CD4-positive, alpha-beta T cell treated with Interferon alpha-2 for 1 hour (primary cell): Measurements from ENCODE around the gene NLRC5.
"Not testable (repeated sequence)": the region's sequence is repeated elsewhere in the genome, so short reads cannot be mapped to it uniquely, and the experiment has no call there.

Experiments
- DNase-seq, 2 donors: peaks; one replicate each; pipeline ENCODE4 v3.0.0-alpha.2; 2020 to 2022

Gene NLRC5

DNA sequence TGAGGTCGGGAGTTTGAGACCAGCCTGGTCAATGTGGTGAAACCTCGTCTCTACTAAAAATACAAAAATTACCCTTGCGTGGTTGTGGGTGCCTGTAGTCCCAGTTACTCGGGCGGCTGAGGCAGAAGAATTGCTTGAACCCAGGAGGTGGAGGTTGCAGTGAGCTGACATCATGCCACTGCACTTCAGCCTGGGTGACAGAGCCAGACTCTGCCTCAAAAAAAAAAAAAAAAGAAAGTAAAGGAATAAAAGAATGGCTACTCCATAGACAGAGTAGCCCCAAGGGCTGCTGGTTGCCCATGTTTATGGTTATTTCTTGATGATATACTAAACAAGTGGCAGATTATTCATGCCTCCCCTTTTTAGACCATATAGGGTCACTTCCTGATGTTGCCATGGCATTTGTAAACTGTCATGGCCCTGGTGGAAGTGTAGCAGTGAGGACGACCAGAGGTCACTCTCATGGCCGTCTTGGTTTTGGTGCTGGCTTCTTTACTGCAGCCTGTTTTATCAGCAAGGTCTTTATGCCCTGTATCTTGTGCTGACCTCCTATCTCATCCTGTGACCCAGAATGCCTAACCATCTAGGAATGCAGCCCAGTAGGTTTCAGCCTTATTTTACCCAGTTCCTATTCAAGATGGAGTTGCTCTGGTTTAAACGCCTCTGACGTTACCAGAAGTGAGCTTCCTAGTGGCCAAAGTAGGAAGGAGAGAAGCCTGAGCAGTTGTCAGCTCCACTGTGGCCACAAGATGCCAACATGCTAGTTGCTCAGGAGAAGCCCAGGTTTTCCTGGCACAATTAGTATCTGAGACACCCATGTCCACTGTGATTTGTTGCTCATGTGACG is 120.1 kb downstream of the NLRC5 start:
- DNase-seq: not testable (repeated sequence)

DNA sequence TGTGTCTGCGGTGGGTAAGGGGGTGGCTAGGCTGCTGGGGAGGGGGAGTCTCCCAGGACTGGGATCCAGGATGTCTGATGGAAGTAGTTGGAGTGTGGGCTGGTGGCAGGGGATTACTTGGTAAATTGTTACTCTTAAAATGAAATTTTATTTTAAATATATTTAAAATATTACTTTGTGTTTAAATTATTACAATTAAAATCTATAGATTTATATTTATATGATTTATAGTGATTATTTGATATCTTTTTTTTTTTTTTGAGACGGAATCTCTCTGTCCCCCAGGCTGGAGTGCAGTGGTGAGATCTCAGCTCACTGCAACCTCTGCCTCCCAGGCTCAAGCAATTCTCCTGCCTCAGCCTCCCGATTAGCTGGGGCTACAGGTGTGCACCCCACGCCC is 121.6 kb downstream of the NLRC5 start:
- DNase-seq: no peak

DNA sequence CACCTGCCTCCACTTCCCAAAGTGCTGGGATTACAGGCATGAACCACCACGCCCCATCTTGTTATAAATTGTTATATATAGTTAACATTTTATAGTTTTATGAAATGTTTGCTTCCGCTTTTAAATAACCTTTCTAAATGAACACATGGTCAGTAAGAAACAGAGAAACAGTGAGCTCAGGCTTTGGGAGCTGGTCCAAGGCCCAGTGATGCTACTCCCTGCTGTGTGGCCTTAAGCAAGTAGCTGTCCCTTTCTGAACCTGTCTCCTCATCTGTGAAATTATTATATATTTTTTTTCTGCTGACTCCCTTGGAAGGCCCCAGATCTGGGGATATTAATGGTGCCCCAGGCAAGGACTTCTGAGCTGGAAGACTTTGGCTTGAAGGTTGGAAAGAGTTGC is 122.1 kb downstream of the NLRC5 start:
- no peak for DNase-seq

DNA sequence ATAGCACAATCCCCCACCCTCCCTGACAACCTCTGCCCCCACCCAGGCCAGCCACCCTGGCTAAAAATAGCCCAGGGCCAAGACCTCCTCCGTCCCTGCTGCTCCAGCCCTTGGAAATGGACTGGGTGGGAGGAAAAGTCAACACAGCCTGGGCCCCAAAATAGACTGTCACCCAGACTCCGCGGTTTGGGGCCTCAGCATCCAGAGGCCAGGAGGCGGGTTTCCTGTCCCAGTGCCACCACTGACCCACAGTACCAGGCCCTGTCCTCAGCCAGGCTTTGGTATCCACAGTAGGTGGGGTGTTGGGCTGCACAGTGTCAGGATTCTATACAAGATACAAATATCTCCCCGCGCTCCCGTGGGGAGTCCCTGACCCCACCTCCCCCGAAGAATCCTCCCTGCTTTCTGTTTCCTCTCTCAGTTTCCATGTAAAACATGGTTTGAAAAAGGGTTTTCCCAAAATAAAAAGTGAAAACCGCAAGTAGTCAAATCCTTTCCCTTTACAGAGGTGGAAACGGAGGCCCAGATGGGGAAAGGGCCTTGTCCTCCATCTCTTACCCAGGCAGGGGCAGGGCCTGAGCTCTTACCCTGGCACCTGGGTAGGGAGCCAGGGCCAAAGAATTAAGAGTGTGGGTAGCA is 123.2 kb downstream of the NLRC5 start:
- DNase-seq: no peak

DNA sequence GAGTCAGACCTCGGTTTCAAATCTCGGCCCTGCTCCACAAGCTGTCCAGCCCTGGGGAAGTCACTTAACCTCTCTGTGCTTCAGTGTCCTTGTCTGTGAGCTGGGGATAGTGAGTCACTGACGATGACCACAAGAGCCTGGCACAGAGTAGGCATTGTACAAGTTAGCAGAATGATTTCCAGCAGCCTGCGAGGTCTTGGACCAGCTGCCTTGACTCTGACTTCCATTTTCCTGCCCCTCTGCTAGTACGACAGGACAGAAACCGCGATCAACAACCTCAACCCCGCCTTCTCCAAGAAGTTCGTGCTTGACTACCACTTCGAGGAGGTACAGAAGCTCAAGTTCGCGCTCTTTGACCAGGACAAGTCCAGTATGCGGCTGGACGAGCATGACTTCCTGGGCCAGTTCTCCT is 123.7 kb downstream of the NLRC5 start:
- no peak for DNase-seq

DNA sequence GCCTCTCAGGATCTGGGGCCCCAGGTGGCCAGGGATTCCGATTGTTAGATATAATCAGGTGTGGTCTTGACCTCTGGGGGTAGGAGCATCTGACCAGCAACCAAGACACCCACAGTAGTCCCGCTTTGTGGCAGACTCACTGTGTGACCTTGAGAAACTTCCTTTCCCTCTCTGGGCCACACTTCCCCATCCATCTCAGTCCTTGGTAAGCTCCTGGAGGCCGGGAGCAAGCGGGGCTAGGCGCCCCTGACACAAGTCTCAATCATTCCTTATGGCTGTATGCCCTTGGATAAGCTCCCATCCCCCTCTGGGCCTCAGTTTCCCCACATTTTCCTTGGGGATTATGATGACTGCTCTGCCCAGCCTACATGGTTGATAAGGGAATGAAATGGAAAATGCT is 124.3 kb downstream of the NLRC5 start:
- no peak for DNase-seq

DNA sequence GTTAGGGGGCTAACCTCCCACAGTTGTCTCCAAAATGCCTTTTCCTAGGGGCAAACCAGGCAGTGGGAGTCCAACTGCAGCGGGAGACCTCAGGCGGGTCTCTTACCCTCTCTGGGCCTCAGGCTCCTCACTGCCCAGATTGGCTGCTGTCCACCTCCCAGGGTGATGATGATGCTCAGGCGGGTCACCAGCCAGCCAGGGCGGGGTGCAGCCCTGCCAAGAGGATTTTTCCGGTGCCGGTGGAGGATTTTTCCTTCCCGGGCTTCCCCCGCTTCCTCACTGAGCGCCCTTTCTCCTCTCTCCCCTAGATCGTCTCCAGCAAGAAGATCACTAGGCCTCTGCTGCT is 125.8 kb downstream of the NLRC5 start:
- no peak for DNase-seq

DNA sequence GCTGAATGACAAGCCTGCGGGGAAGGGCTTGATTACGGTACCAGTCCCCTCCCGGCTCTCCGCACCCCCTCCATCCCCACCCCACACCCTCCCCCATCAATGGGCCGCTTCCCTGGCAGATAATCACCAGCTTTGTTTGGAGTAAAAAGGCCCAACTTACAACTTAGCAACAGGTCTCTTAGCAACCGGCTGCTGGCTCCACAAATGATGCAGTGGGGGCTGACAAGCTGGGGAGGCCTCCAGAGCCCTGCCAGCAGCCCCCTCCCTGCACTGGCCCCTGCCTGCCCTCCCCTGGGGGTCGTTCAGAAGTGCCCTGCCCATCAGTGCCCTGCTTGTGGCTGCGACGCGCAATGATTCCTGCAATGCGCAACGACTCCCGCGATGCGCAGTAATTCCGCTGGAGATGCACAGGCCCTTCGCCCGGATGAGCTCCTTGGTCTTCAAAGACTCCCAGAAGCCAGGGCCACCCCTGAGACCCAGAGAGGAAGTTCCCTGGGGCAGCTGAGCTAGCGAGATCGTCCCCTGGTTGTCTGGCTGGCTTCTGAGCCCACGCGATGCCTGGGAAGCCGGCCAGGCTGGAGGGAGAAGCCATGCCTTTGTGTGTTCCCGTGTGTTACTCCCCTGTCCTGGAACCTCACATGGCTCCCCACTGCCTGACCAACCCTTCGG is 126.3 kb downstream of the NLRC5 start:
- no peak for DNase-seq

DNA sequence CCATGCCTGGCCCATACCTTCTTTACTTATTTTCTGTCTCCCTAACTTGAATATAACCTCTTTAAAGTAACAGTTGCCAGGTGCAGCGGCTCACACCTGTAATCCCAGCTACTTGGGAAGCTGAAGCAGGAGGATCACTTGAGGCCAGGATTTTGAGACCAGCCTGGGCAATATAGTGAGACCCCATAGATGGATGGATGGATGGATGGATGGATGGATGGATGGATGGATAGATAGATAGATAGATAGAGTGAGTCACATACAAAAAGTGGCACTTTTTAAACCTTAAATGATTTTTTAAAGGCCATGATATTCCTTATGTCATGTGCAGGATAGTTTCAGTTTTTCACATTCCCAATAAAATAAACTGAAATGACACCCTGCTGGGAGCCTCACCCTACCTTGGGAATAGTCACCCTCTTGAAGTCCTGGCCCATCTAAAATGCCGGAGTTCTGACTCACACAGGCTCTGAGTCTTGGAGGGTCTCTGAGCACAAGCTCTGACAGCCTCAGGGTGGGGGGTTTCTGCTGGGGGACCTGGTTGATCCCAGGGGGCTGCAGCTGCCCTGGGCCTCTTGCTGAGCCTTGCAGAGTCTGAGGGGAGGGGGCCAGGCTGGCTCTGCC is 129.2 kb downstream of the NLRC5 start:
- no peak for DNase-seq

DNA sequence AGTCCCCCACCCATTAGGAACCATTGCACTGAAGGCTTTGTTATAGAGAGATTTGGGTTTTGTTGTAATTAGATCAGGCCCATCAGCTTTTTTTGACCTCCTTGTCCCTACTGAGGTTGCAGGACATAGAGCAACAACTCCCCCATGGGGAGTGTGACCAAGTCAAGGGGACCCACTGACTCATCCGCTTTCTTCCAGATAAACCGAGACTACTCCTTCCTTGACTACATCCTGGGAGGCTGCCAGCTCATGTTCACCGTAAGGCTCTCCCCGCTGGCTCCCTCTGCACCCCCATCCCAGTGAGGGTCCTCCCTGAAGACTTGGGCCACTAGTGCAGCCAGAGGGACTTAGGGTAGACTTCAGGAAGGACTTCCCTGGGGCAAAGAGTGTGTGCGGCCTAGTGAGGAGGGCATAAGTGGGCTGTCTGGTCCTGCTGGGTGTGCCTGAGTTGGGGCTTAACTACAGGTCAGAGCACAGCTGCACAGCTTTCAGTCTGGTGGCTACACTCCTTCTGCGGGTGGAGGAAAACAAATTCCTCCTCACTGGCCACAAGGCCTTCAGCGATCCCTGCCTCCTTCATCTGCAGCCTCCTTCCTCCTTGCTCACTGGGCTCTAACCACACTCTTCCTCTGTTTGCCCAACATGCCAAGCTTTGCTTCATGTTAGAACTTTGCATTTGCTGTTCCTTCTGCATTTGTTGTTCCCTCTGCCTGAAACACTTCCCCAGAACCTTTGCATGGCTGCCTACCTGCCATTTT is 134.0 kb downstream of the NLRC5 start:
- DNase-seq: no peak

DNA sequence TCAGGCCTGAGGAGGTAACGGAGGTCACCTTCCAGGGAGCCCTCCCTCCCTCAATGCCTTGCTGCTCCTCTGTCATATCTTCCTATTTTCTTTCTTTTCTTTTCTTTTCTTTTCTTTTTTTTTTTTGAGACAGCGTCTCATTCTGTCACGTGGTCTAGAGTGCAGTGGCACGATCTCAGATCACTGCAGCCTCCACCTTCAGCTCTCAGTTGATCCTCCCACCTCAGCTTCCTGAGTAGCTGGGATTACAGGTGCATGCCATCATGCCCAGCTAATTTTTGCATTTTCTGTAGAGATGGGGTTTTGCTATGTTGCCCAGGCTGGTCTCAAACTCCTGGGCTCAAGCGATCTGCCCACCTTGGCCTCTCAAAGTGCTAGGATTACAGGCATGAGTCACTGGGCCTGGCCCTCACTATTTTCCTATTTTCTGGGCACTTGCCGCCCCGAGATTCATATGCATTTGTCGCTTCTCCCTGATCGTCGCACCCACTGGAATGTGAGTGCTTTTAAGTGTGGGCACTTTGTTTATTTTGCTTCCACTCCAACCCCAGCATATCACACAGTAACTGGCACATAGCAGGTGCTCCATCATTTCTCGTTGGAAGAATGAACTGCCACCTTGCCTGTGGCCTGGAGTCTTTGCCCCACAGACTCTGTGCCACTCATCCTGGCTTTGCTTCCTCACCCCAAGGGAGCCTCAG is 134.8 kb downstream of the NLRC5 start:
- no peak for DNase-seq

DNA sequence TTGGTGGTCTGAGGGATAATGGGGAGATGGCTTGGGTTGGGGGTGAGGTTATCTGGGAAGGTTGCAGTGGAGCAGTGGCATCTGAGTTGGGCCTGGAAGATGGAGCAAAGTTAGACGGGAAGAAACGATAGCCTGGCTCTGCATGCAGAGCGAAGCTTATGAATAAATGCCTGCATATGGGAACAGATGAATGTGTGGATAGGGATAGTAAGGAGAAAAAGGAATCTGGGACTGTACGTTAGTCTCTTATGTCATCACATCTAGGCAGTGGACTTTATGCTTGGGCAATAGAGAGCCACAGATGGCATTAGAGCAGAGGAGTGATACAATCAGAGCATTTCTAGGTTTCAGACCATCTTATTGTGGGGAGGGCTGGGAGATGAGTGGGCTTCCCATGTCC is 136.0 kb downstream of the NLRC5 start:
- no peak for DNase-seq

DNA sequence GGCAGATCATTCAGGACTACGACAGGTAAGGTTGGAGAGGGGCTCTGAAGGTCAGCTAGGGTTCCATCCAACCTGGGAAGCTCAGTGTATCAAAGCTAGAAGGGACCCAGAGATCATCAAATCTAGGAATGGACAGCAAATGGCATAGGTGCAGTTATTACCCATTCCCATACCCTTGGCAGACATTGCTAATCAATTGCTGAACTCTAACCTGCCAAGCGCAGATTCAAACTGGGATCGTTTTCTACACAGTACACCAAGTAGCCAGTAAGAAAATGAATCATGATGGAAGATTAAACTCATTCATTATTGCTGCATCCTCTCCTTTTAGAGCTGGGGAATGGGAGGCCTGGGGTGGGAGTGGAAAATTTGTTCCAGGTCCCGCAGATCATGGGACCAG is 136.6 kb downstream of the NLRC5 start:
- DNase-seq: no peak

DNA sequence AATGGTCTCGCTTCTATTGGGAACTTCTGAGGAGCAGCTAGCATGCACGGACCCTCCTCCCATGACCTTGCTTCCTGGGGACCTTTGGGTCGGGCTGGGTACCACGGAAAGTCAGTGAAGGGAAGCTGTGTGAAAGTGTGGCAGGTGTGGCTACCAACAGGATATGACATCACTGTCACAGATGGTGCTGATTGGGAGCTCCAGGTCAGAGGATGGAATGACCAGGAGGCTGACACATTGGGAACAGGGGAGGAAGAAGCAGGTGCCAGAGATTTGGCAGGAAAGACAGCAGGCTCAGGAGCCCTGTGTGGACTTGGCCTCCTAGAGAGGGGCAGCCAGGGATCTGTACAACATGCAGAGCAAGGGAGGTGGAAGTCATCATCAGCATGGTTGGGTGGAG is 137.1 kb downstream of the NLRC5 start:
- no peak for DNase-seq

DNA sequence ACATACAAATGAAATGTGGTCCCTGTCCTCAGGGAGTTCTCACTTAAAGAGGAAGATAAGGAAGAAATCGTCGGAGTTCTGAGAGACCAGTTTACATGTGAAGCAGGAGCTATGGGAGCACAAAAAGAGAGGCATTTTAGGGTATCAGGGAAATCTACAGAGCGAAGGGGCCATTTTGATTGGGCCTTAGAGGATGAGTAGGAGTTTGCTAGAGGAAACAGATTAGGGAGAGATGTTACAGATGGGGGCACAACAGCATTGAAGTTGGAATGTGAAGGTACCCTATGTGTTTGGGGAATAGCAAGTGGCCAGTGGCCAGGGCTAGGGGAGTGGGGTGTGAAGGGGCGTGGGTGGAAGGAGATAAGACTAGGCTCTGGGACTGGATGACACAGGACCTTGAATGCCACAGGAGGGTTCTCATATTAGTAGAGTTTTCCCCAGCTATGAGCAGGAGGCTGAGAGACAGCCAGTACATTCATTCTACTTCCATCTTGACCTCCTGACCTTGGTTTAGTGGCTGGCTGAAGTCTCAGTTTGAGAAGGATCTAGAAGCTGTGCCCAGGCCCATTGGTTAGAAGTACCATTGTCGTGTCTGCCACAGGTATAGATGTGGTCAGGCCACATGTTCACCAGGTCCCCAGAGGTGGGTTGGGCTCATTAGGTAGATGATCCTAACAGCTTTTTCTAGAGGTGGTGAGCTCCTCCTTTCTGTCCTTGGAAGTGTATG is 137.8 kb downstream of the NLRC5 start:
- DNase-seq: no peak

DNA sequence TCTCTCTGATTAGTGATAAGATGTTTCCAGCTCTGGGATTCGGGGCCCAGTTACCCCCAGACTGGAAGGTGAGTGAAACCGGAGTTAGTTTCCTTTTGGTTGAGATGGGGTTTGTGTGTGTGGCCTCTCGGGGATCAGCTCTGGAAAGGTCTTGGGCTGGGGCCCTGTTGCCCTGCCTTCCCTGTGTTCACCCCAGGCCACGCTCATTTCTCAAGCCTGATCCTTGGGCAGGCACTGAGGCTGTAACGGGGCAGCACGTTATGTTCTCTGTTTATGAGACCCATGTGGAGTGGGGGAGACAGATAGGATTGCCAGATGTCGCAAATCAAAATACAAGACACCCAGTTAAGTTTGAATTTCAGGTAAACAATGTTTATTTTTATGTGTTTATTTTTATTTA is 138.5 kb downstream of the NLRC5 start:
- no peak for DNase-seq

DNA sequence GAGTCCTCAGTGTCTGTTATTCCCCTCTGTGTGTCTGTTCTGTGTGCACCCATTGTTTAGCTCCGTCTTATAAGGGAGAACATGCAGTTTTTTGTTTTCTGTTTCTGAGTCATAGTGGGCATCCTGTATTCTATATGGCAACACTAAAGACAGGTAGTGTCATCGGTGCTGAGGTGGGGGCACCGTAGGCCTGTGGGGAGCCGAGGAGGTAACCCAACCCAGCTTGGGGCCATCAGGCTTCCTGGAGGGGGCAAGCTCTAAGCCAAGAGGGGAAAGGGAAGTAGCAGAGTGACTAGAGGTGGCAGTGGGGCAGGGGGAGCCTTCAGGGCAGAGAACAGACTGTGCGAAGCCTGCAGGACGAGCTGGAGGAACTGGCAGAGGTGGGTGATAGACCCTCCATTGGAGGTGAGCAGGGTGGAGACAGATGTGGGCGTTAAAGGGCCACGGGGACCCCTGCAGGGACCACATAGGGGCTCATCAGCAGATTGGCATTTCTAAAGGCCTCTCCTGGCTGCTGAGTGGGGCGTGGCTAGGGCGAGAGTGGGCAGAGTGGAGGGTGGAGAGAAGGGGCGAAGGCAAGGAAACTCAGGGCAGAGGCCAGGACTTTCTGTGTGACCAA is 139.5 kb downstream of the NLRC5 start:
- DNase-seq: peak; percentile 18 to 58

DNA sequence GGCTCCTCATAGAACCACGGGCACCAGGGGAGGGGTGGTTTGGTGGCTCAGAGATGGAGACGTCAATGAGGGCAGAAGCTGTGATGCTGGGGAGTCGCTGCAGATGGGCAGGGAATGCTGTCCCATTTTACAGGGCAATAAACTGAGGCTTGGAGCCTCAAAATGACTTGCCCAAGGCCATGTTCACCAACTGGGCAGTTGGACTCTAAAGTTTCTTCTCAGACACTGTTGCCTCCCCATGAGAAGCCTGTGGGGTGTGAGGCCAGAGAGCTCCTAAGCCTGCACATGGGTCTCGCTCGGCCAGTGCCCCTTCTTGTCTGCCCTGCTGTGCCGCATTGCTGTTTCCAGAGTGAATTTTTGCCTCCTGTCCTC is 141.6 kb downstream of the NLRC5 start:
- no peak for DNase-seq

DNA sequence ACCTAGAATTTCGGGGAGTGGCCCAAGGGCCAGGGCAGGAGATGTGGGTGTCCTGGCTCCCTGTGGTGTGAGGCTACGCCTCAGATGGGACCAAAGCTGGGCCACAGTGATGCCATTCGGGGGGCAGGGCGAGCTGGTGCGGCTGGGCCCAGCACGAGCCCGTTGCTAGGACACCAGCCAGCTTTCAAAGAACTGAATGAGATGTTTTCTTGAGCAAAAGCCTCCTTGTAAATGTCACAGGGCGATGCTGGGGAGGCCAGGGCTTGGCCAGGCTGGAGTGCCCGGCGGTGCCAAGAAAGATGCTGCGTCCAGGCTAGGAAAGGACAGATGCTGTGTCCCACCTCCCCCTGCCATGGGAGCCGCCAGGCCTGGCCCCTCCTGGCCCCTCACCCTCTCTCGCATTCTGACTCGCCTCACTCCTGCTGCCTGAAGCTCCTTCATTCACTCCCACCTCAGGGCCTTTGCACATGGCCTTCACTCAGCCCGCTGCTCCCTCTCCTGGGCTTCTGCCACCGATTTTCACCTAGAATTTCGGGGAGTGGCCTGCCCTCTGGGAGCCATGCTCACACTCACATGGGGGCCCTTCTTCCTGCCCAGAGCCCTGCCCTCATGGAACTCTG is 142.1 kb downstream of the NLRC5 start:
- DNase-seq: no peak

DNA sequence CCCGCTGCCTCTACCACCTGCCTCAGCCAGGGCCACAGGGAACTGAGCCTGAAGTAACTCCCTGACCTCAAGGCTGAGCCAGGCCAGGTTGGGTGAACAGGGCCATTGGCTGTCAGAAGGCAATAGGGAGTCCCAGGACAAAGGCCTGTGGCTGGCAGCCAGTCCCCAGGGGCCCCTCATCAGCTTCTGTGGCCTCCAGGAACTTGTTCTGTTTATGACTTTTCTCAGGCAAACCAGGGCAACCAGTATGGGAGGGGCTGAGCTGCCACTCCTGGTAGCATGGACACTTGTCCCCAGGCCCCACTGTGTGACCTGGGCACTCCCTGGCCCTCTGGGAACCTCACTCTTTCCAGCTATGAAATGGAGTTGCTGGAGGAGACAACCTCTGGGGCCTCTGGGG is 143.1 kb downstream of the NLRC5 start:
- DNase-seq: no peak

DNA sequence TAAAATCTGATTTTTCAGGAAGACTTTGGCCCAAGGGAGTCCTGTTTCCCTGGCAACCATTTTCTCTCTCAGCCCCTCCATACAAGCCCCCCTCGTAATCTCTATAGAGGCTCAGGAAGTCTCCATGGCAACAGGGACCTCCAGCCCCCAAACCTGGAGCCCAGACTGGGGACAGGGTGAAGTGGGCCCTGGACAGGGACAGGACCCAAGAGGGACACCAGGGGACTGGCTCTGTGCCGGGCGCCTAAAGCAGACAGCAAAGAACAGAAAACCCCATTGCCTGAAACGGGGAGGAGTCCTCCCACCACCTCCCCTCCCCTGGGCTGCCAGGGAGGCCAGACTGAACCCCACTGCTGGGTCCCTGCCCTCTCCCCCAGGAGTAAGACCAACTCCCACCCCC is 143.7 kb downstream of the NLRC5 start:
- no peak for DNase-seq
